ENCODE results near the gene SMAP2. TPM values are rescaled to one million over a fixed set of nuclear protein-coding genes. Genes with fewer than 3 reads are reported as not detected.

SMAP2 gene
- total and polyA plus RNA-seq, 11 donors, result 8.9 to 44.4 (median 12.9) TPM

GRCh38 chr1:40371707-40372258 is 1.7 kb upstream of the SMAP2 start:
- no peaks in the 10 kb centered on the region for H3K27me3 ChIP-seq
- H3K9me3 ChIP-seq, result no peaks in the 10 kb centered on the region
- ATAC-seq (no peak), DNase-seq (no peak)
- H3K4me1 ChIP-seq, result peaks cover 0 to 26% (median 12%) of the 10 kb centered on the region in 12 donors
- 66 to 71% (median 67%) methylated on average over 4 of the region's 4 CpGs for WGBS, 4 donors
- no peaks in the 10 kb centered on the region for H3K36me3 ChIP-seq
- intact Hi-C loops (cut with DNase I), result loop anchor here in 1 of 10 donors (5.0 kb wide), 1 partner anchor 114 kb away; the partner anchor contains the start of gene ZMPSTE24
- no peak overlapping the region for H3K4me3 ChIP-seq
- no peak overlapping the region for H3K27ac ChIP-seq
- TF ChIP-seq POLR2A (IDR thresholded peaks at IDR 0.05) (no peak), CTCF (IDR thresholded peaks at IDR 0.05) (no peak)

GRCh38 chr1:40372658-40373322 is 737 bp upstream of the SMAP2 start:
- Histone ChIP-seq H3K4me3 (peak overlapping the region in 9 of 12 donors; percentile 65 to 100 (median 83)), H3K27me3 (no peaks in the 10 kb centered on the region), H3K9me3 (no peaks in the 10 kb centered on the region), H3K4me1 (peaks cover 0 to 36% (median 12%) of the 10 kb centered on the region in 12 donors), H3K36me3 (no peaks in the 10 kb centered on the region), H3K27ac (peak overlapping the region in 1 of 12 donors; percentile 99)
- DNase-seq, result no peak
- TF ChIP-seq CTCF (IDR thresholded peaks at IDR 0.05) (no peak), POLR2A (IDR thresholded peaks at IDR 0.05) (no peak)
- intact Hi-C loops (cut with DNase I), result loop anchor here in 1 of 10 donors (5.0 kb wide), 1 partner anchor 115 kb away; the partner anchor contains the start of gene ZMPSTE24
- 44 to 50% (median 46%) methylated on average over 6 of the region's 6 CpGs for WGBS, 4 donors
- no peak for ATAC-seq

DNA sequence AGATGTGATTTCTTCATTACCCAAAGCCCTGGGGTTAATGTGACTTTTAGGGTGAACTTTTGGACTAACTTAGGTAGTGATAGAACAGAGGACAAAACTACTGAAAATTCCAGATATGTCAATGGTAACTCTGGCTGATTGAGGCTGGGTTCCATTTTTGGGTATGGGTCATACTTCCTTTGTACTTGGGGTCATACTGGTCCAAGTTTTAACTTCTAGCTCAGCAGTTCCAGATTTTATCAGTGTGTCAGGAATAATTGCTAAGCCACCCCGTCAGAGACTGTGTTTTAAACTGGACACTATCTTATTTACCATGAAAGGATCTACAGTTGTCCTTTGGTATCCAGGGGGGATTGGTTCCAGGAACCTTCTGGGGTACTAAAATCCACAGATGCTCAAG is 4.0 kb downstream of the SMAP2 start:
- H3K27ac ChIP-seq, result peak overlapping the region in 1 of 12 donors; percentile 99
- no peaks in the 10 kb centered on the region for H3K27me3 ChIP-seq
- H3K4me3 ChIP-seq, result peak overlapping the region in 1 of 12 donors; percentile 15
- intact Hi-C loops (cut with DNase I), result no loop called here
- ATAC-seq, result no peak
- no peak for DNase-seq
- TF ChIP-seq CTCF (IDR thresholded peaks at IDR 0.05) (no peak), POLR2A (IDR thresholded peaks at IDR 0.05) (no peak)
- 65 to 94% (median 74%) methylated on average over 1 of the region's 1 CpG for WGBS, 4 donors
- peaks cover 0 to 9% (median 0%) of the 10 kb centered on the region in 9 donors for H3K36me3 ChIP-seq
- peaks cover 0 to 83% (median 14%) of the 10 kb centered on the region in 12 donors for H3K4me1 ChIP-seq
- H3K9me3 ChIP-seq, result no peaks in the 10 kb centered on the region

- no peak for ATAC-seq
- H3K4me1 ChIP-seq, result peaks cover 0 to 99% (median 20%) of the 10 kb centered on the region in 12 donors
- peaks cover 0 to 15% (median 0%) of the 10 kb centered on the region in 9 donors for H3K36me3 ChIP-seq
- DNase-seq, result no peak
- peak overlapping the region in 3 of 12 donors; percentile 1 to 99 (median 39) for H3K27ac ChIP-seq
- WGBS, 4 donors, result 16 to 31% (median 28%) methylated on average over 1 of the region's 1 CpG
- TF ChIP-seq CTCF (IDR thresholded peaks at IDR 0.05), result no peak
- no peak for TF ChIP-seq POLR2A (IDR thresholded peaks at IDR 0.05)
- H3K4me3 ChIP-seq, result peak overlapping the region in 1 of 12 donors; percentile 21
- no peaks in the 10 kb centered on the region for H3K27me3 ChIP-seq
- intact Hi-C loops (cut with DNase I), result no loop called here
- no peaks in the 10 kb centered on the region for H3K9me3 ChIP-seq
These were observed 6.4 kb downstream of the SMAP2 start for GRCh38 chr1:40379785-40380452.

Measured in heart left ventricle (tissue), 16 donors.